Measurements from ENCODE around the gene PTRH1.

DNA sequence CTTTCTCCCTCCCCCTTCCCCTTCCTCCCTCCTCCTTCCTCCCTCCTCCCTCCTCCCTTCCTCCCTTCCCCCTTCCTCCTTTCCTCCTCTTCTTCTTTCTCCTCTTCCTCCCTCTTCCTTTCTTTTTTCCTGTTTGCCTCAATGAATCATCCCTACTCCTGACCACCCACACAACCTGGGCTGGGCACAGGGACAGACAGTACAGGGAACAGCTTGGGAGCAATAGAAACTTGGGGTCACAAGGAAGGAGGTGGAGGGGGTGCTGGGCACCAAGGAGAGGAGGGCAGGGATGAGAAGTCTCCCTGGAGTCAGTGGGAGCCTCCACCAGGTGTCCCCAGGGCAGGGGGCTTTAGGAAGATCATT lies 5.4 kb upstream of the PTRH1 start:
- TF ChIP-seq, protein P1, sequence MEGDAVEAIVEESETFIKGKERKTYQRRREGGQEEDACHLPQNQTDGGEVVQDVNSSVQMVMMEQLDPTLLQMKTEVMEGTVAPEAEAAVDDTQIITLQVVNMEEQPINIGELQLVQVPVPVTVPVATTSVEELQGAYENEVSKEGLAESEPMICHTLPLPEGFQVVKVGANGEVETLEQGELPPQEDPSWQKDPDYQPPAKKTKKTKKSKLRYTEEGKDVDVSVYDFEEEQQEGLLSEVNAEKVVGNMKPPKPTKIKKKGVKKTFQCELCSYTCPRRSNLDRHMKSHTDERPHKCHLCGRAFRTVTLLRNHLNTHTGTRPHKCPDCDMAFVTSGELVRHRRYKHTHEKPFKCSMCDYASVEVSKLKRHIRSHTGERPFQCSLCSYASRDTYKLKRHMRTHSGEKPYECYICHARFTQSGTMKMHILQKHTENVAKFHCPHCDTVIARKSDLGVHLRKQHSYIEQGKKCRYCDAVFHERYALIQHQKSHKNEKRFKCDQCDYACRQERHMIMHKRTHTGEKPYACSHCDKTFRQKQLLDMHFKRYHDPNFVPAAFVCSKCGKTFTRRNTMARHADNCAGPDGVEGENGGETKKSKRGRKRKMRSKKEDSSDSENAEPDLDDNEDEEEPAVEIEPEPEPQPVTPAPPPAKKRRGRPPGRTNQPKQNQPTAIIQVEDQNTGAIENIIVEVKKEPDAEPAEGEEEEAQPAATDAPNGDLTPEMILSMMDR (IDR thresholded peaks at IDR 0.05; ENCODE audit: insufficient read depth, low read length) = no peak
- TF ChIP-seq, protein P2, sequence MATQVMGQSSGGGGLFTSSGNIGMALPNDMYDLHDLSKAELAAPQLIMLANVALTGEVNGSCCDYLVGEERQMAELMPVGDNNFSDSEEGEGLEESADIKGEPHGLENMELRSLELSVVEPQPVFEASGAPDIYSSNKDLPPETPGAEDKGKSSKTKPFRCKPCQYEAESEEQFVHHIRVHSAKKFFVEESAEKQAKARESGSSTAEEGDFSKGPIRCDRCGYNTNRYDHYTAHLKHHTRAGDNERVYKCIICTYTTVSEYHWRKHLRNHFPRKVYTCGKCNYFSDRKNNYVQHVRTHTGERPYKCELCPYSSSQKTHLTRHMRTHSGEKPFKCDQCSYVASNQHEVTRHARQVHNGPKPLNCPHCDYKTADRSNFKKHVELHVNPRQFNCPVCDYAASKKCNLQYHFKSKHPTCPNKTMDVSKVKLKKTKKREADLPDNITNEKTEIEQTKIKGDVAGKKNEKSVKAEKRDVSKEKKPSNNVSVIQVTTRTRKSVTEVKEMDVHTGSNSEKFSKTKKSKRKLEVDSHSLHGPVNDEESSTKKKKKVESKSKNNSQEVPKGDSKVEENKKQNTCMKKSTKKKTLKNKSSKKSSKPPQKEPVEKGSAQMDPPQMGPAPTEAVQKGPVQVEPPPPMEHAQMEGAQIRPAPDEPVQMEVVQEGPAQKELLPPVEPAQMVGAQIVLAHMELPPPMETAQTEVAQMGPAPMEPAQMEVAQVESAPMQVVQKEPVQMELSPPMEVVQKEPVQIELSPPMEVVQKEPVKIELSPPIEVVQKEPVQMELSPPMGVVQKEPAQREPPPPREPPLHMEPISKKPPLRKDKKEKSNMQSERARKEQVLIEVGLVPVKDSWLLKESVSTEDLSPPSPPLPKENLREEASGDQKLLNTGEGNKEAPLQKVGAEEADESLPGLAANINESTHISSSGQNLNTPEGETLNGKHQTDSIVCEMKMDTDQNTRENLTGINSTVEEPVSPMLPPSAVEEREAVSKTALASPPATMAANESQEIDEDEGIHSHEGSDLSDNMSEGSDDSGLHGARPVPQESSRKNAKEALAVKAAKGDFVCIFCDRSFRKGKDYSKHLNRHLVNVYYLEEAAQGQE (IDR thresholded peaks at IDR 0.05; ENCODE audit: insufficient replicate concordance, low read depth) = no peak
- no peak for TF ChIP-seq POLR2AphosphoS5 (IDR thresholded peaks at IDR 0.05; ENCODE audit: low read depth)
